Panc1 (cell line): ENCODE measurements around the gene AP1S2. TPM values are rescaled to one million over a fixed set of nuclear protein-coding genes. Genes with fewer than 3 reads are reported as not detected.

Source experiments
- ATAC-seq: fragments of 200-7000 bp; cut with Tn5 transposase; 2 replicates; pipeline ENCODE4 v1.9.1; 2020; ENCODE audit warnings: mild to moderate bottlenecking, moderate library complexity
- BruUV-seq: library from RNA; stranded (reverse); fragments of 400-500 nt; replicated peaks from 2 replicates; lab custom pipeline; 2021; lab: Mats Ljungman, UMichigan
- CTCF ChIA-PET: fragments of 300-600 bp; sonication (Branson Sonifier 250); formaldehyde crosslinking; loops from one replicate; lab custom pipeline; 2022; ENCODE audit warnings: antibody characterized with exemption; lab: Charles Lee
- POLR2A ChIA-PET: fragments of 300-600 bp; sonication (Branson Sonifier 250); formaldehyde crosslinking; loops from one replicate; lab custom pipeline; 2022; ENCODE audit warnings: antibody characterized with exemption; lab: Charles Lee
- DNase-seq: peaks from one replicate; pipeline ENCODE4 v3.0.0-alpha.2; 2010; ENCODE audit warnings: low read depth, low spot score
- H3K27ac ChIP-seq: 2 replicates; pipeline ENCODE4 v1.5.1; 2011; ENCODE audit warnings: mild to moderate bottlenecking, low read length, inconsistent platforms
- H3K27me3 ChIP-seq: fragments of 200-500 bp; sonication (Bioruptor generic); 2 replicates; pipeline ENCODE4 v1.6.0; 2014; ENCODE audit warnings: low read length, inconsistent platforms; ENCODE audit not compliant: control insufficient read depth, insufficient read depth
- H3K36me3 ChIP-seq: fragments of 200-500 bp; sonication (Bioruptor generic); 2 replicates; pipeline ENCODE4 v1.5.1; 2014; ENCODE audit warnings: inconsistent platforms, mild to moderate bottlenecking, low read length, moderate library complexity; ENCODE audit not compliant: control insufficient read depth, insufficient read depth
- H3K4me1 ChIP-seq: 2 replicates; pipeline ENCODE4 v1.5.1; 2011; ENCODE audit warnings: inconsistent platforms, mild to moderate bottlenecking, low read length, moderate library complexity; ENCODE audit not compliant: control insufficient read depth, insufficient read depth
- H3K4me3 ChIP-seq, 2 experiments: 2 replicates each; pipeline ENCODE4 v1.5.1; 2011 to 2012; ENCODE audit warnings: low read depth in 2 of 2, low read length in 2 of 2, mild to moderate bottlenecking in 2 of 2, inconsistent platforms in 1 of 2, moderate library complexity in 1 of 2
- H3K9me3 ChIP-seq: fragments of 200-500 bp; sonication (Bioruptor generic); 2 replicates; pipeline ENCODE4 v1.5.1; 2014; ENCODE audit warnings: low read depth, mild to moderate bottlenecking, inconsistent platforms, low read length, moderate library complexity; ENCODE audit not compliant: control insufficient read depth, insufficient read depth
- CTCF ChIP-seq: fragments of 450-650 bp; IDR thresholded peaks from 2 replicates; pipeline ENCODE4 v1.5.1; 2017; ENCODE audit warnings: mild to moderate bottlenecking
- POLR2AphosphoS5 ChIP-seq: IDR thresholded peaks from 2 replicates; pipeline ENCODE4 v1.6.1; 2012; ENCODE audit warnings: mild to moderate bottlenecking, low read depth, low read length, moderate library complexity
- REST ChIP-seq, 2 experiments: IDR thresholded peaks; 2 replicates each; pipeline ENCODE4 v1.6.1; 2011 to 2012; ENCODE audit warnings: low read depth in 2 of 2, control low read depth in 1 of 2, low read length in 1 of 2, mild to moderate bottlenecking in 1 of 2, moderate library complexity in 1 of 2; ENCODE audit not compliant: insufficient read depth in 1 of 2
- SIN3A ChIP-seq: IDR thresholded peaks from 2 replicates; pipeline ENCODE4 v1.6.1; 2012; ENCODE audit warnings: low read depth, mild to moderate bottlenecking, low read length, moderate library complexity, borderline replicate concordance; ENCODE audit not compliant: insufficient read depth
- TCF7L2 ChIP-seq: IDR thresholded peaks from 2 replicates; pipeline ENCODE4 v1.6.1; 2011; ENCODE audit warnings: mild to moderate bottlenecking, low read depth, low read length, inconsistent platforms
- in situ Hi-C: cut with HindIII; loops from 2 replicates; pipeline ENCODE4 v1.10.0; 2016; ENCODE audit warnings: low sequenced_read_pairs, low pct_unique_long_range_greater_than_20kb
- intact Hi-C: fragments of 100-400 bp; cut with micrococcal nuclease; formaldehyde crosslinking; loops from one replicate; pipeline ENCODE4 v1.10.0; 2022; ENCODE audit not compliant: unreplicated experiment
- total RNA-seq: library from RNA; stranded (reverse); gene quantifications from one replicate; pipeline ENCODE4 v1.2.1, GENCODE V29; 2021; ENCODE audit not compliant: unreplicated experiment

AP1S2 gene
- total RNA-seq, 1 experiment from 2014 or later = 14.7 TPM

- peak; percentile 13 for TF ChIP-seq CTCF
- no peak for TF ChIP-seq POLR2AphosphoS5
- no peak for TF ChIP-seq SIN3A
- in situ Hi-C loops (no loop called here), intact Hi-C loops (no loop called here)
- no TSS peak for BruUV-seq
- Histone ChIP-seq H3K27me3 (no peaks in the 10 kb centered on the region), H3K36me3 (no peaks in the 10 kb centered on the region; the same call in 1 of the 2 replicates), H3K4me3 (no peak overlapping the region), H3K4me1 (no peaks in the 10 kb centered on the region), H3K27ac (no peak overlapping the region), H3K9me3 (no peaks in the 10 kb centered on the region)
- ChIA-PET CTCF (no interaction called here), POLR2A (no interaction called here)
- DNase-seq (no peak), ATAC-seq (no peak)
Observed at GRCh38 chrX:15816438-15816809, 38.2 kb downstream of the AP1S2 start.

GRCh38 chrX:15815779-15816437 lies 38.7 kb downstream of the AP1S2 start:
- no TSS peak for BruUV-seq
- Histone ChIP-seq H3K4me3 (no peak overlapping the region), H3K9me3 (no peaks in the 10 kb centered on the region), H3K4me1 (no peaks in the 10 kb centered on the region), H3K27me3 (no peaks in the 10 kb centered on the region), H3K36me3 (no peaks in the 10 kb centered on the region; the same call in 1 of the 2 replicates), H3K27ac (no peak overlapping the region)
- intact Hi-C loops = no loop called here
- ATAC-seq (0 out of 2 replicates have a peak, but pooled peaks have one; percentile 58), DNase-seq (no peak)
- in situ Hi-C loops = no loop called here
- peak; percentile 41 for TF ChIP-seq CTCF
- no peak for TF ChIP-seq SIN3A
- POLR2A ChIA-PET = no interaction called here
- CTCF ChIA-PET = no interaction called here

- Histone ChIP-seq H3K27ac (no peak overlapping the region), H3K4me1 (no peaks in the 10 kb centered on the region), H3K9me3 (no peaks in the 10 kb centered on the region), H3K36me3 (no peaks in the 10 kb centered on the region; the same call in 1 of the 2 replicates), H3K27me3 (no peaks in the 10 kb centered on the region), H3K4me3 (no peak overlapping the region)
- DNase-seq (no peak), ATAC-seq (no peak)
- TF ChIP-seq POLR2AphosphoS5 (no peak), TCF7L2 (no peak), REST (IDR thresholded peaks at IDR 0.05; ENCODE audit: insufficient read depth in 1 of 2, low read depth in 2 of 2, low read length in 1 of 2) (no peak), SIN3A (no peak), CTCF (no peak)
- no TSS peak for BruUV-seq
- in situ Hi-C loops = no loop called here
- POLR2A ChIA-PET = no interaction called here
- intact Hi-C loops = no loop called here
- CTCF ChIA-PET = no interaction called here
Observed at GRCh38 chrX:15814771-15815365, 39.7 kb downstream of the AP1S2 start.
